Subcutaneous abdominal adipose tissue (tissue), 5 donors: ENCODE data around the gene STX2.

Source experiments
- H3K27ac ChIP-seq: one replicate; pipeline ENCODE4 v1.7.0; 2013; ENCODE audit warnings: low read depth, mild to moderate bottlenecking, inconsistent platforms, low read length, moderate library complexity
- H3K27me3 ChIP-seq, 5 donors: one replicate each; pipeline ENCODE4 v1.7.0; 2013; ENCODE audit warnings: low read length in 5 of 5, inconsistent platforms in 1 of 5; ENCODE audit not compliant: control insufficient read depth in 5 of 5, insufficient read depth in 4 of 5
- H3K36me3 ChIP-seq, 5 donors: one replicate each; pipeline ENCODE4 v1.7.0; 2013; ENCODE audit warnings: low read length in 5 of 5; ENCODE audit not compliant: control insufficient read depth in 5 of 5, insufficient read depth in 5 of 5
- H3K4me1 ChIP-seq, 5 donors: one replicate each; pipeline ENCODE4 v1.7.0; 2013; ENCODE audit warnings: low read length in 5 of 5, mild to moderate bottlenecking in 3 of 5, moderate library complexity in 1 of 5; ENCODE audit not compliant: control insufficient read depth in 5 of 5, insufficient read depth in 5 of 5
- H3K4me3 ChIP-seq, 5 donors: one replicate each; pipeline ENCODE4 v1.7.0; 2013; ENCODE audit warnings: low read length in 5 of 5, low read depth in 1 of 5
- H3K9ac ChIP-seq, 5 donors: one replicate each; pipeline ENCODE4 v1.7.0; 2013; ENCODE audit warnings: low read length in 5 of 5, mild to moderate bottlenecking in 4 of 5, moderate library complexity in 3 of 5
- H3K9me3 ChIP-seq, 5 donors: one replicate each; pipeline ENCODE4 v1.7.0; 2013; ENCODE audit warnings: low read length in 5 of 5; ENCODE audit not compliant: control insufficient read depth in 5 of 5
- donor health status: healthy.
- donor health status: healthy.
- donor health status: healthy.
- donor health status: healthy.
- donor health status: healthy.

STX2 gene

GRCh38 chr12:130778776-130779175 lies 60.3 kb downstream of the STX2 start:
- Histone ChIP-seq H3K4me1 (peaks cover 0 to 14% (median 13%) of the 10 kb centered on the region in 5 donors), H3K27me3 (peaks cover 0 to 16% (median 9%) of the 10 kb centered on the region in 5 donors), H3K9me3 (no peaks in the 10 kb centered on the region), H3K36me3 (peaks cover 0 to 23% (median 12%) of the 10 kb centered on the region in 5 donors), H3K9ac (no peak overlapping the region), H3K27ac (no peak overlapping the region), H3K4me3 (no peak overlapping the region)

- peaks cover 0 to 16% (median 10%) of the 10 kb centered on the region in 5 donors for H3K27me3 ChIP-seq
- peak overlapping the region in 2 of 5 donors; percentile 39 to 54 for H3K4me3 ChIP-seq
- H3K36me3 ChIP-seq = peaks cover 0 to 15% (median 9%) of the 10 kb centered on the region in 5 donors
- peaks cover 0 to 14% (median 13%) of the 10 kb centered on the region in 5 donors for H3K4me1 ChIP-seq
- no peak overlapping the region for H3K9ac ChIP-seq
- H3K9me3 ChIP-seq = no peaks in the 10 kb centered on the region
- H3K27ac ChIP-seq = no peak overlapping the region
These were observed 62.2 kb downstream of the STX2 start for GRCh38 chr12:130776857-130777339.

- peaks cover 0 to 14% (median 13%) of the 10 kb centered on the region in 5 donors for H3K4me1 ChIP-seq
- peak overlapping the region in 1 of 5 donors; percentile 9 for H3K9ac ChIP-seq
These were observed 62.8 kb downstream of the STX2 start for GRCh38 chr12:130775953-130776856.

GRCh38 chr12:130770413-130771028 lies 68.5 kb downstream of the STX2 start:
- peaks cover 0 to 12% (median 5%) of the 10 kb centered on the region in 5 donors for H3K27me3 ChIP-seq
- H3K4me1 ChIP-seq = peaks cover 0 to under 1% (median 0%) of the 10 kb centered on the region in 5 donors
- H3K4me3 ChIP-seq = no peak overlapping the region

More at GRCh38 chr12:130775953-130776856, 62.8 kb downstream of the STX2 start:
- H3K36me3 ChIP-seq = peaks cover 0 to 11% (median 7%) of the 10 kb centered on the region in 5 donors
- H3K27me3 ChIP-seq = peaks cover 0 to 16% (median 13%) of the 10 kb centered on the region in 5 donors
- H3K9me3 ChIP-seq = no peaks in the 10 kb centered on the region
- H3K27ac ChIP-seq = no peak overlapping the region
- H3K4me3 ChIP-seq = peak overlapping the region in 4 of 5 donors; percentile 39 to 54 (median 51)

GRCh38 chr12:130768120-130768519 lies 70.9 kb downstream of the STX2 start:
- Histone ChIP-seq H3K9me3 (peaks cover 0 to 11% (median 0%) of the 10 kb centered on the region in 5 donors), H3K36me3 (no peaks in the 10 kb centered on the region), H3K27me3 (peaks cover 0 to 3% (median 0%) of the 10 kb centered on the region in 5 donors), H3K9ac (no peak overlapping the region), H3K4me3 (no peak overlapping the region), H3K4me1 (no peaks in the 10 kb centered on the region), H3K27ac (no peak overlapping the region)

More at GRCh38 chr12:130770413-130771028, 68.5 kb downstream of the STX2 start:
- H3K27ac ChIP-seq = no peak overlapping the region
- H3K9me3 ChIP-seq = no peaks in the 10 kb centered on the region
- H3K36me3 ChIP-seq = no peaks in the 10 kb centered on the region
- no peak overlapping the region for H3K9ac ChIP-seq

- Histone ChIP-seq H3K27ac (no peak overlapping the region), H3K9ac (no peak overlapping the region), H3K36me3 (no peaks in the 10 kb centered on the region), H3K4me3 (no peak overlapping the region), H3K27me3 (peaks cover 0 to 12% (median 10%) of the 10 kb centered on the region in 5 donors), H3K4me1 (no peaks in the 10 kb centered on the region), H3K9me3 (peaks cover 0 to 11% (median 0%) of the 10 kb centered on the region in 5 donors)
These were observed 72.6 kb downstream of the STX2 start for GRCh38 chr12:130766470-130766869.

GRCh38 chr12:130765186-130765659 lies 73.8 kb downstream of the STX2 start:
- Histone ChIP-seq H3K36me3 (no peaks in the 10 kb centered on the region), H3K9ac (no peak overlapping the region), H3K27me3 (peaks cover 0 to 21% (median 17%) of the 10 kb centered on the region in 5 donors), H3K4me1 (no peaks in the 10 kb centered on the region), H3K27ac (no peak overlapping the region), H3K9me3 (peaks cover 0 to 11% (median 0%) of the 10 kb centered on the region in 5 donors), H3K4me3 (no peak overlapping the region)

GRCh38 chr12:130764475-130765185 lies 74.4 kb downstream of the STX2 start:
- peaks cover 0 to 11% (median 0%) of the 10 kb centered on the region in 5 donors for H3K9me3 ChIP-seq
- no peak overlapping the region for H3K9ac ChIP-seq
- no peak overlapping the region for H3K4me3 ChIP-seq
- H3K36me3 ChIP-seq = no peaks in the 10 kb centered on the region
- H3K4me1 ChIP-seq = no peaks in the 10 kb centered on the region
- no peak overlapping the region for H3K27ac ChIP-seq
- peaks cover 0 to 21% (median 20%) of the 10 kb centered on the region in 5 donors for H3K27me3 ChIP-seq

- Histone ChIP-seq H3K4me1 (no peaks in the 10 kb centered on the region), H3K9me3 (peaks cover 0 to 11% (median 0%) of the 10 kb centered on the region in 5 donors), H3K36me3 (no peaks in the 10 kb centered on the region), H3K4me3 (no peak overlapping the region), H3K27me3 (peaks cover 0 to 21% (median 20%) of the 10 kb centered on the region in 5 donors), H3K27ac (no peak overlapping the region), H3K9ac (no peak overlapping the region)
These were observed 75.0 kb downstream of the STX2 start for GRCh38 chr12:130764073-130764472.
